Stimulated activated CD8-positive, alpha-beta memory T cell treated with anti-CD3 and anti-CD28 coated beads, Interleukin-4, amount 100 ng/mL, for 1 hour (primary cell): ENCODE measurements around the gene SNX12.

ENCODE experiments used
- DNase-seq, 2 donors: peaks; one replicate each; pipeline ENCODE4 v3.0.0-alpha.2; 2020; ENCODE audit warnings: low read depth in 2 of 2, low spot score in 1 of 2

Gene SNX12

DNA sequence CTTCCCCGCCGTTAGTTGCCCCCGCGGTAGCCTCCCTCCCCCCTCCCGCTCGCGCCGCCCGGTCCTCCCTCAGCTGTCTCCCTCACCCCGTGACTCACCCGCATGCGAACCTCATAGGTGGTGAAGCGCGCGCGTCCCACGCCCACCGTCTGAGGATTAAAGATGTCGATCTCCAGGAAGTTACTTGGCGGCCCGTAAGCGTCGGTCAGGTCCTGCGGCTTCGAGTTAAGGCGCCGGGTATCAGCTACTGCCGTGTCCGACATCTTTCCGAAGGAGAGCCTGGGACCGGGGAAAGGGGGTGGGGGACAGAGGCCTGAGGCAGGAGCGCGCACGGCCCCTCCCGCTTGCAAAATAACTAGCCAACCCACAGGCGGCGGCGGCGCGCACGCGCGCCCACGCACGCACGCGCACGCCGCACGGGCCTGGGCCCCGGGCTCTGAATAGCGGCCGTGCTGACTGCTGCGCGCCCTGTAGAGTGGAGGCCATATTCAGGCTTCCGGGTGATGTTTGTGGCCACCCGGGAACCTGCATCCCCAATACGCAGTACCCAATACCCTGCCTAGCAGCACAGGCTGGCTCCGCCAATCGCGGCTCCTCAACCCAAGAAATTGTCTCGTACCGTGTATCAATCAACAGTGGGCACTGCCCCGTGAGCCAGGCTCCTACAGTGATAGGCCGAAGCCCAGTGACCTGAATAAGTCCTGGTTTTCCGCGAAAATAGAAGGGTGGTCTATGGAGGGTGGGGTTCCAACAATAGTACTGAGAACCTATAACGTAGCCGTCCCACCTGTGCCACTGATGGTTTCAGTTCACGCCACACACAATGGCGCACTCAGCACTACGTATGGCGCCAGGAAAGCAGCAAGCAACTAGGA lies at the start of gene SNX12:
TSS of gene SNX12 (minus strand) at position 291 of the 875 bp plus-strand sequence. CDS start at position 263, 28 bp downstream.
- peak; percentile 67 to 69 for DNase-seq

- no peak for DNase-seq
These were observed 49.2 kb upstream of the SNX12 start for GRCh38 chrX:71117358-71117757.

DNA sequence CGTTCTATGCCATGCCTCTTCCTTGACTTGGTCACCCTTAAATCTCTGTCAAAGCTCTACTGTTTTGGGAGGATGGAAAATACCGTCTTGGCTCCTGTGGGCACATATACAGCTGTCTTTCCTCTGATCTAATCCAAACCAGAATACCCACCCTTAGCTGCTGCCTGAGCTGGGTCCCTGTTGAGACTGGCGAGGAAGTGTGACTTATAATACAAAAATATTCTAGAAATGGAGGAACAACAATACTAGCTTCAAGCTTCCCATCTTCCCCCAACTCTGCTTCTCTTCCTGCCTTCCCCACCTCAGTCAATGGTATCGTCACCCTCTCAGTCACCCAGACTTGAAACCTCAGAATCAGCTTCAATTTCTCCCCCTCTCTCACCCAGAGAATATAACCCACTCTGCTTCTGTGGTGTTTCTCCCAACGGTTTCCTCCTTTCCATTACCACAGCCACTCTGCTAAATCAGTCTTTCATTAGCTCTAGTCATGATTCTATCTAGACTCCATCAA lies 43.8 kb upstream of the SNX12 start:
- no peak for DNase-seq

DNA sequence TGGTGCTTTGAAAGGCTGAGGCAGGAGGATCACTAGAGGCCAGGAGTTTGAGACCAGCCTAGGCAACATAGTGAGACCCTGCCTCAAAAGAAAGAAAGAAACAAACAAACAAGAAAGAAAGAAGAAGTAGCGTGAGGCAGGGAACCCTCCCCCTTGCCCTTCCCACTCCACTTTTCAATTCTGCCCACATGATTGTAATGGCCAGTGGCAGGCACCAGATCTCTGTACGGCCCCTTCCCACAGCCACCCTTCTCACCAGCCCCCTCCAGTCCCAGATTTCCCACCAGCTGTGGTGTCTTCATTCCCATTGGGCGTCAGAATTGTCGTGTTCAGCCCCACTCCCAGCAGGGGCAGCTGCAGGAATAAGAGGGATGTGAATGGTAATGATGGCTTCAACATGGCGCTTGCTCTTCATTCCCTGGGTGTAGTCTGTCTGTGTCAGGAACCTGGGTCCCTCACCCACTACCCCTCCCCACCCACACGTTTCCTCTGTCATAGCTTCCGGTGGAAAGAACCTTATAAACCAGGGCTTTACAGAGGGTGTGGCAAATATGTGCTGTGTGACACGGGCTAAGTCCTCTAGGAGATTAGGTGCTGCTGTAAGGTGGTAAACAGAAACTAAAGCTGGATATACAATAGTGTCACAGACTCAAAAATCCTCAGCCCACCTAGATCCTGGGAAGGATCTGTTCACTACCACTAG lies 43.2 kb upstream of the SNX12 start, which contains the start of gene IL2RG:
TSS of gene IL2RG (minus strand) at position 437 of the 703 bp plus-strand sequence. CDS start at position 399, 38 bp downstream.
- peak; percentile 47 to 61 for DNase-seq

DNA sequence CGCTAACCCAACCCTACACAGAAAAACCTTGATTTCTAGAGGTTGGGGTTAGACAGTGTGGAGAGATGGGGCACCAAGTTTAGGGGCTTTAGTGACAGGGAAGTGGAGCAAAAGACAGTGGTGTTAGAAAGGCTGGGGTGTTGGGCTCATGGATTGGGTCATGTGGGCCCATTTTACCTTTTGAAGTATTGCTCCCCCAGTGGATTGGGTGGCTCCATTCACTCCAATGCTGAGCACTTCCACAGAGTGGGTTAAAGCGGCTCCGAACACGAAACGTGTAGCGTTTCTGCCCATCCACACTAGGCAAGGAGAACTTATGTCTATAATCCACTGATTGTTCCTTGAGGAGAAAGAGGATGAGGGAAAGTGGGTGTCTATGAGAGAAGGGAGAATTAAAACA lies 40.9 kb upstream of the SNX12 start:
- DNase-seq: no peak

GRCh38 chrX:71107762-71108360 lies 39.7 kb upstream of the SNX12 start:
- no peak for DNase-seq

DNA sequence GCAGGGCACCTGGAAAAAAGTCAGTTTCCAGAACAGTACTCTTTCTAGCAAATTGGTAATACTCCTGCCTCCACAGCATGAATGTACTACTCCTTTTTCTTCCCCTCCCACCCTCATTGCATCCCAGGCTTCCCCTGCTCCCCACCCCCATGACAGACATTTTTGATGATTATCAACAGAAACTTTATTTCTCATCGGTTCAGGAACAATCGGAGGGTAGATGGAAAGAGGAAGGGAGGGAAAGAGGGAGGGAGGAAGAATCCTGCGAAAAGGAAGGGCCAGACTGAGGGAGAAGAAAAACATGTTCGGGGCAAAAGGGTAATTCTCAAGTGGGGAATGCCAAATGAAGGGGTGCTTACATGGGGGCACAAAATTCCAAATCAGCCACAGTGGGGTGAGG lies 39.1 kb upstream of the SNX12 start:
- no peak for DNase-seq

DNA sequence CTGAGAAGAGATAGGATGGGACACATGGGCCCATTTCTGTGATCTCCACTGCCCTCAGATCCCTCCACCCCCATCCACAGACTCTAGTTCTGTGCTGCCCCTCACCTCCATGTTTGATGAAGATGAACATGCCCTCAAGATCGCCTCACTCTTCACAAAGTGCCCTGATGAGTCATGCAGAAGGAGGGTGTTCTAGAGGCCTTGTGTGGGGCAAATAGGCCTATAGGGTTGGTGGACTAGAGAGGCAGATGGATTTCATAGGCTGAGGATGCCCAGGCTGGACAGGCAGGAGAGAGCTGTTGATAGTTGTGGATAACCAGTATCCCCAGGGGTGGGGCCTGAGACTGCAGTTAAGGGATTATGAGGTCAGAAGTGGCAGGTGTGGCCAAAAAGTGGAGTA lies 38.3 kb upstream of the SNX12 start, which contains the start of gene CXorf65:
TSS of gene CXorf65 (minus strand) at position 314 of the 400 bp plus-strand sequence. CDS start at position 130, 184 bp downstream.
- no peak for DNase-seq

- no peak for DNase-seq
These were observed 37.5 kb upstream of the SNX12 start for GRCh38 chrX:71105628-71106027.

GRCh38 chrX:71103110-71103983 lies 35.2 kb upstream of the SNX12 start:
- no peak for DNase-seq

DNA sequence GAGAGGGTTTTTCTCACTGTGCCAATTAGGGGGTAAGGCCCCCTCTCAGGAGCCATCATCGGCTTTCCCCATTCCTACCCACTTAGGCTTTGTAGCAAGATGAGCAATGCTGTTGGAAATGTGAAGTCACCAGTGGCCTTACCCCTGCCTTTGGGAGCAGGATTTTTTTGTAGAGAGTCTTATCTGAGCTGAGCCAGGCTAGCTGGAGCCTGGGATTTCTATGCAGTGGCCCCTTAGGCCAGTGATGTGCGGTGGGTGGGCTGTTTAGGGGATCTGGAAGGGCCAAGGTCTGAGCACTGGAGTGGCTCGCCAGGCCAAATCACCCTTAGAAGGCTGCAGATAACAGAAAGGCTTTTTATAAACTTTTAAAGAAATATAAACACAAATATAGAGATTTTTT lies 34.2 kb upstream of the SNX12 start:
- no peak for DNase-seq

- DNase-seq: no peak
These were observed 32.7 kb upstream of the SNX12 start for GRCh38 chrX:71100581-71101505.

GRCh38 chrX:71099736-71100135 lies 31.6 kb upstream of the SNX12 start:
- DNase-seq: no peak

GRCh38 chrX:71098951-71099506 lies 30.9 kb upstream of the SNX12 start:
- no peak for DNase-seq

DNA sequence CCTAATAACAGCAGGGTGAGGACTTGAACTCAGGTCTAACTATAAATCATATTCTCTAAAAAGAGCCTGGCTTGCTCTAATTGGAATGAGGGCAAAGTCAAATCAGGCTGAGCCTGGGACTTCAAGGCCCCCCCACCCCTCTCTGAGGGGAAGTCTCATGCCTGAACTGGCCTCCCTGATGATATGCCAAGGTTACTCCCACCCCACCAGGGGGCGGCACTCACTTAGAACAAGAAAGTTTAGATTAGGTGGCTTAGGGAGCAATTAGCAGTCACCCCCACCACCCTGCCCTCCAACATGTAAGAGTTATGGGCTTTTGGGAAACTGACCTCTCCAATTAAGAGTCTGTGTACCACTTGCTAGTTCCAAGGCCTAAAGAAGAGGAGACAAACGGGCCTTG lies 30.2 kb upstream of the SNX12 start:
- peak; percentile 47 to 62 for DNase-seq

GRCh38 chrX:71096760-71097032 lies 28.6 kb upstream of the SNX12 start:
- no peak for DNase-seq

GRCh38 chrX:71095981-71096759 lies 28.0 kb upstream of the SNX12 start:
- DNase-seq: no peak

DNA sequence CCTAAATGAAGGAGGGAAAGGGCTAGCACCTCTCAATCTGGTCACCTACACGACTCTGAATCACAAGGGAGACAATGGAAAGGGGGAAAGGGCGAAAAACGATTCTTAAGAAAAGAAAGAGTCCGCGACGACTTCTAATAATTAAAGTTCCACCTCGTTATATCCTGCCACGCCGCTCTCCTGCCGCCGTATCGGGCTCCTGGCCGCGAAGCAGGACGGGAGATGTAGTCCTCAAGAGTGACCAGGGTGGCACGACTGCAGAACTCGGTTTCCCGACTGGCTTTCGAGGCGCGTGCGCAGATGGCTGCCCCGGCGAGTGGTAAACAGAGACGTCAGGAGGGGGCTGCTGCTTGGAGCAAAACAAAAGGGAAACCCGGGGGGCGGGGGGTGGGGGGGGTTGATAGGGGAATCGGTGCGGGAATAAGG lies 27.4 kb upstream of the SNX12 start, which contains the start of gene FOXO4:
TSS of gene FOXO4 (plus strand) at position 297 of the 426 bp plus-strand sequence. CDS start 678 bp downstream, outside the sequence.
- DNase-seq: peak; percentile 64 to 78
